ENCODE measurements around the gene COL4A3. TPM values are rescaled to one million over a fixed set of nuclear protein-coding genes. Genes with fewer than 3 reads are reported as not detected.
A peak's percentile ranks its signal among the peaks of the same experiment; 100 is the strongest.

The COL4A3 gene
- total RNA-seq, 1 experiment from 2014 or later: 0.34 TPM

GRCh38 chr2:227313310-227313709 is 148.9 kb downstream of the COL4A3 start:
- Histone ChIP-seq H3K27ac (no peak overlapping the region), H3K36me3 (no peaks in the 10 kb centered on the region), H3K4me1 (no peaks in the 10 kb centered on the region), H3K9me3 (replicated peaks) (no peaks in the 10 kb centered on the region), H3K4me3 (no peak overlapping the region), H3K27me3 (no peaks in the 10 kb centered on the region)
- DNase-seq: no peak

DNA sequence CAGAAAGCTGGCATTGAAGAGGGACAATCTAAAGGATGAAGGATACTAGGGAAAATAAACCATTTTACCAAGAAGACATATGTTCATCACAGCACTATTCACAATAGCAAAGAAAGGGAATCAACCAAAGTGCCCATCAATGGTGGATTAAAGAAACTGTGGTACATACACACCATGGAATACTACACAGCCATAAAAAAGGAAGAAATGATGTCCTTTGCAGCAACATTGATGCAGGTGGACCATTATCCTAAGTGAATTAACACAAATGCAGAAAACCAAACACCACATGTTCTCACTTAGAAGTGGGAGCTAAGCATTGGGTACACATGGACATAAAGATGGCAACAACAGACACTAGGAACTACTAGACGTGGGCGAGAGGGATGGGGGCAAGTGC is 153.4 kb downstream of the COL4A3 start:
- Histone ChIP-seq H3K36me3 (no peaks in the 10 kb centered on the region), H3K4me3 (no peak overlapping the region), H3K4me1 (no peaks in the 10 kb centered on the region), H3K9me3 (replicated peaks) (no peaks in the 10 kb centered on the region; the same call in 1 of the 2 replicates), H3K27me3 (no peaks in the 10 kb centered on the region), H3K27ac (no peak overlapping the region)
- DNase-seq: no peak

DNA sequence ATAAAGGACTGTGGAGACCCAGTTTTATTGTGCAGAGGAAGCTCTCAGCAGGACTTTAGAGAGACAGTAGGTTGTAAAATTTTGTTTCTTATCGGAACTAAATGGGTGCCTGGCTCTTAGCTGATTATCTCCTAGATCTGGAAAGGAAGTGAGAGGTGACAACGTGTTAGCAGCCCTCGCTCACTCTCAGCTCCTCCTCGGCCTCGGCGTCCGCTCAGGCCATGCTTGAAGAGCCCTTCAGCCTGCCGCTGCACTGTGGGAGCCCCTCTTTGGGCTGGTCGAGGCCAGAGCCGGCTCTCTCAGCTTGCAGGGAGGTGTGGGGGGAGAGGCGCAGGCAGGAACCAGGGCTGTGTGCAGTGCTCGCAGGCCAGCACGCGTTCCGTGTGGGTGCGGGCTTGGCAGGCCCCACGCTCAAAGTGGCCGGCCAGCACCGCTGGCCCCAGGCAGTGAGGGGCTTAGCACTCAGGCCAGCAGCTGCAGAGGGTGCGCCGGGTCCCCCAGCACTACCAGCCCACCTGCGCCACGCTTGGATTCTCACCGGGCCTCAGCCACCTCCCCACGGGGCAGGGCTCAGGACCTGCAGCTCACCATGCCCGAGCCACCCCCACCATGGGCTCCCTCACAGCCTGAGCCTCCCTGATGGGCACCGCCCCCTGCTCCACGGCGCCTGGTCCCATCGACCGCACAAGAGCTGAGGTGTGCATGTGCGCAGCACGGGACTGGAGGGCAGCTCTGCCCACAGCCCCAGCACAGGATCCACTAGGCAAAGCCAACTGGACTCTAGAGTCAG is 156.1 kb downstream of the COL4A3 start:
- DNase-seq: no peak
- H3K4me3 ChIP-seq: no peak overlapping the region
- no peaks in the 10 kb centered on the region for H3K36me3 ChIP-seq
- no peaks in the 10 kb centered on the region; the same call in none of the 2 replicates for H3K9me3 ChIP-seq (replicated peaks)
- no peaks in the 10 kb centered on the region for H3K27me3 ChIP-seq
- H3K27ac ChIP-seq: no peak overlapping the region
- H3K4me1 ChIP-seq: no peaks in the 10 kb centered on the region

GRCh38 chr2:227322530-227323205 is 158.2 kb downstream of the COL4A3 start:
- Histone ChIP-seq H3K4me1 (no peaks in the 10 kb centered on the region), H3K9me3 (replicated peaks) (no peaks in the 10 kb centered on the region; the same call in none of the 2 replicates), H3K4me3 (no peak overlapping the region), H3K36me3 (no peaks in the 10 kb centered on the region), H3K27me3 (no peaks in the 10 kb centered on the region), H3K27ac (no peak overlapping the region)
- no peak for DNase-seq

- H3K9me3 ChIP-seq (replicated peaks): no peaks in the 10 kb centered on the region; the same call in none of the 2 replicates
- H3K27ac ChIP-seq: no peak overlapping the region
- H3K4me1 ChIP-seq: no peaks in the 10 kb centered on the region
- no peak for DNase-seq
- H3K27me3 ChIP-seq: no peaks in the 10 kb centered on the region
- no peaks in the 10 kb centered on the region for H3K36me3 ChIP-seq
- no peak overlapping the region for H3K4me3 ChIP-seq
Observed at GRCh38 chr2:227323818-227324217, 159.4 kb downstream of the COL4A3 start.

DNA sequence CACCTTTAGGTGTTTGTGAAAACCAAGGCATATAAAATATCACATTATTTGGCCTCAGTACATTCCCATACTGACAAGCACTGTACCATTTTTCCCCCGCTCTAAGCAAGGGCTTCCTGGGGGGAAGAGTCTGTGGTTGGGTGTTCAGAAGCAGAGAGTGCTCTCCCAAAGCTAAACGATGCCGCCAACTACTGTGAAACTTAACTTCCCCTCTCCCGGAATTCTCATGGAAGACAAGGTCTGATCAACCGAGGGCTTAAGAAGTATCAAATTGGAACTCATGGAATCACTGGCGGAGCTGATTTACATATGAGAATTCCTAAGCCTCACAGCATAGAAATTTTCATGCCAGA is 160.2 kb downstream of the COL4A3 start:
- H3K27ac ChIP-seq: peak overlapping the region; percentile 79
- peak; percentile 31 to 65 for DNase-seq

GRCh38 chr2:227324995-227325838 is 160.8 kb downstream of the COL4A3 start, which contains the start of gene MFF:
Gene MFF, plus strand, starts transcription at chr2:227325251. Its CDS starts 5,415 bp downstream, at chr2:227330666.
- no peaks in the 10 kb centered on the region for H3K4me1 ChIP-seq
- H3K36me3 ChIP-seq: no peaks in the 10 kb centered on the region
- no peaks in the 10 kb centered on the region; the same call in 1 of the 2 replicates for H3K9me3 ChIP-seq (replicated peaks)
- peak within 1 kb of the TSS; percentile 79 for H3K27ac ChIP-seq
- no peaks in the 10 kb centered on the region for H3K27me3 ChIP-seq
- peak; percentile 93 to 96 for DNase-seq
- H3K4me3 ChIP-seq: peak within 1 kb of the TSS; percentile 95

More for the DNA sequence above, 160.2 kb downstream of the COL4A3 start:
- no peaks in the 10 kb centered on the region; the same call in none of the 2 replicates for H3K9me3 ChIP-seq (replicated peaks)
- H3K27me3 ChIP-seq: no peaks in the 10 kb centered on the region
- no peaks in the 10 kb centered on the region for H3K4me1 ChIP-seq
- no peaks in the 10 kb centered on the region for H3K36me3 ChIP-seq
- H3K4me3 ChIP-seq: peak overlapping the region; percentile 95

DNA sequence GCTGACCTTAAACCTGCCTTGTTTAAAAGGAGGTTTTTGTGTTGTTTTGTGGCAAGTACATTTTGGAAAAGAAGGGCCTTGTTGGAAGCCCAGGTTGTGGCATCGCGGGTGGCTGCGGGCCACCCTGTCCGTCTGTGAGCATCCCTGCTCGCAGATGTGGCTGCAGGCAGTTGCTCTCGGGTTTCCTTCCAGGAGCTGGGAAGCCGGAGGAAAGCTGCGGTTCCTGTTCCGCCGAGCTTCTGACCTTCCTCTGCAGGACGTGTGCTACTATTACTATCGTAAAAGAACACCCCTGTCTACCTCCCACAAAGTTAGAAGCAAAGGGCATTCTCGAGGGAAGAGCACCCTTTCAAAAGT is 161.4 kb downstream of the COL4A3 start:
- Histone ChIP-seq H3K27me3 (no peaks in the 10 kb centered on the region), H3K36me3 (peaks cover 1% of the 10 kb centered on the region; the same call in 1 of the 2 replicates), H3K27ac (peak overlapping the region; percentile 79), H3K4me3 (peak overlapping the region; percentile 95), H3K4me1 (no peaks in the 10 kb centered on the region), H3K9me3 (replicated peaks) (no peaks in the 10 kb centered on the region; the same call in 1 of the 2 replicates)
- DNase-seq: peak; percentile 63 to 73

- Histone ChIP-seq H3K4me1 (no peaks in the 10 kb centered on the region), H3K27me3 (no peaks in the 10 kb centered on the region), H3K4me3 (peak overlapping the region; percentile 95; the same call in 1 of the 2 replicates), H3K27ac (no peak overlapping the region), H3K36me3 (peaks cover 7% of the 10 kb centered on the region), H3K9me3 (replicated peaks) (no peaks in the 10 kb centered on the region; the same call in 1 of the 2 replicates)
- DNase-seq: no peak
Observed at GRCh38 chr2:227326783-227327182, 162.4 kb downstream of the COL4A3 start.

- Histone ChIP-seq H3K9me3 (replicated peaks) (no peaks in the 10 kb centered on the region), H3K36me3 (peaks cover 47% of the 10 kb centered on the region), H3K27me3 (no peaks in the 10 kb centered on the region), H3K4me1 (no peaks in the 10 kb centered on the region), H3K4me3 (no peak overlapping the region), H3K27ac (no peak overlapping the region)
- DNase-seq: no peak
Observed at GRCh38 chr2:227335713-227336112, 171.3 kb downstream of the COL4A3 start.

DNA sequence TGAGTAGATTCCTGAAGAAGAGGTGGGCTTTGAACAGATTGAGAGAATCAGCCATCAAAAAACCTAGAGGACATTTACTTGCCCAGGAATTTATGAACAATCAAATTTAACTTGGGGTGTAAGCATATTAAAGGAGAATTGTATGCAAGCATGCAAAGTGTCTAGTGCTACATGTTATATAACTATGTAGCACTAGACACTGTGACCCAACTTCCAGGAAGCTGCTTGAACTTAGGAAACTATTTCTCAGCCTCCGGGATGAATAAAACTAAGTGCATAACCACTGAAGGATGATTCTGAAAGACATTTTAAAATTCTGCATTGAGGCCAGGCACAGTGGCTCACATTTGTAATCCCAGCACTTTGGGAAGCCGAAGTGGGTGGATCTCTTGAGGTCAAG is 173.0 kb downstream of the COL4A3 start:
- no peak overlapping the region for H3K27ac ChIP-seq
- H3K4me1 ChIP-seq: no peaks in the 10 kb centered on the region
- DNase-seq: no peak
- peaks cover 41% of the 10 kb centered on the region for H3K36me3 ChIP-seq
- no peaks in the 10 kb centered on the region for H3K27me3 ChIP-seq
- H3K4me3 ChIP-seq: no peak overlapping the region
- H3K9me3 ChIP-seq (replicated peaks): no peaks in the 10 kb centered on the region

GRCh38 chr2:227339098-227339599 is 174.7 kb downstream of the COL4A3 start:
- Histone ChIP-seq H3K4me1 (no peaks in the 10 kb centered on the region), H3K9me3 (replicated peaks) (no peaks in the 10 kb centered on the region), H3K4me3 (no peak overlapping the region), H3K36me3 (peaks cover 33% of the 10 kb centered on the region), H3K27me3 (no peaks in the 10 kb centered on the region), H3K27ac (no peak overlapping the region)
- DNase-seq: no peak

DNA sequence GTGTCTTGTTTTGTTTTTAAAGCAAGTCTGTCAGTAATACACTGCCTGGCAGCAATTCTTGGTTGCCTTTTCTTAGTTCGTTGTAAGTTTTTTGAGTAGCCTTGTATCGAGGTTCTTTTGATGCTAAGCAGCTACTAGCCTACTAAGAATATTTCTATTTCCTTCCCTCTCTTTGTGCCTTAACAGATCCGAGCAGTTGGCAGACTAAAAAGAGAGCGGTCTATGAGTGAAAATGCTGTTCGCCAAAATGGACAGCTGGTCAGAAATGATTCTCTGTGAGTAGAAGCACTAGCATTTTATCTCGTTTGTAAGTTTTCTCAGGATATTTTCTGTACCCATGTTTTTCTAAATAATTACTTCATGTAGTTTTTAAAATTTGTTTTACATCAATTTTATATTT is 175.7 kb downstream of the COL4A3 start:
- Histone ChIP-seq H3K4me1 (no peaks in the 10 kb centered on the region), H3K9me3 (replicated peaks) (no peaks in the 10 kb centered on the region), H3K36me3 (peaks cover 35% of the 10 kb centered on the region), H3K27me3 (no peaks in the 10 kb centered on the region), H3K27ac (no peak overlapping the region), H3K4me3 (no peak overlapping the region)
- DNase-seq: no peak

GRCh38 chr2:227341553-227341952 is 177.1 kb downstream of the COL4A3 start:
- no peak overlapping the region for H3K27ac ChIP-seq
- no peak for DNase-seq
- H3K36me3 ChIP-seq: peaks cover 30% of the 10 kb centered on the region
- H3K4me3 ChIP-seq: no peak overlapping the region
- H3K4me1 ChIP-seq: no peaks in the 10 kb centered on the region
- no peaks in the 10 kb centered on the region for H3K9me3 ChIP-seq (replicated peaks)
- no peaks in the 10 kb centered on the region for H3K27me3 ChIP-seq

Data from SJCRH30 (cell line).